ENCODE data around the gene GPX3. TPM values are rescaled to one million over a fixed set of nuclear protein-coding genes. Genes with fewer than 3 reads are reported as not detected.

Gene GPX3
- total and polyA plus RNA-seq, 10 of the 15 experiments (the other 5 are each of a cell fraction or from before 2014, with no cell fraction given), result 0.04 to 1.0 (median 0.15) TPM; not detected in 3

DNA sequence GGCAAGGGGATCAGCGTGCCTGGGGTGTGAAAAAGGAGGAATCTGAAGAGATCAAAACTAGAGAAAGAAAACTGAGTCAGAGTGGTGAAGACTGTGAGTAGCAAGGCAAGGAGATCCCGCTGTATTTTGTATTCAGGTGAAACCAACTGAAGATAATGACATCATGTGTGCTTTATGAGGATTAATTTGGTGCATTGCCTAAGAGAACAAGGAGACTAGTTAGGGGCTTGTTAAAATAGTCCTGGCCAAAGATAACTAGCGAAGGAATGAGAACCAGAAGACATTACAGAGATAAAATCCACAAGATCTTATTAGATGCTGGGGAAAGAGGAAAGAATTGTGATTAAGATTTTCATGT lies 16.9 kb upstream of the GPX3 start (continued):
- TF ChIP-seq, protein P1, sequence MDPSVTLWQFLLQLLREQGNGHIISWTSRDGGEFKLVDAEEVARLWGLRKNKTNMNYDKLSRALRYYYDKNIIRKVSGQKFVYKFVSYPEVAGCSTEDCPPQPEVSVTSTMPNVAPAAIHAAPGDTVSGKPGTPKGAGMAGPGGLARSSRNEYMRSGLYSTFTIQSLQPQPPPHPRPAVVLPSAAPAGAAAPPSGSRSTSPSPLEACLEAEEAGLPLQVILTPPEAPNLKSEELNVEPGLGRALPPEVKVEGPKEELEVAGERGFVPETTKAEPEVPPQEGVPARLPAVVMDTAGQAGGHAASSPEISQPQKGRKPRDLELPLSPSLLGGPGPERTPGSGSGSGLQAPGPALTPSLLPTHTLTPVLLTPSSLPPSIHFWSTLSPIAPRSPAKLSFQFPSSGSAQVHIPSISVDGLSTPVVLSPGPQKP (IDR thresholded peaks at IDR 0.05; ENCODE audit: low read depth, low read length), result no peak

DNA sequence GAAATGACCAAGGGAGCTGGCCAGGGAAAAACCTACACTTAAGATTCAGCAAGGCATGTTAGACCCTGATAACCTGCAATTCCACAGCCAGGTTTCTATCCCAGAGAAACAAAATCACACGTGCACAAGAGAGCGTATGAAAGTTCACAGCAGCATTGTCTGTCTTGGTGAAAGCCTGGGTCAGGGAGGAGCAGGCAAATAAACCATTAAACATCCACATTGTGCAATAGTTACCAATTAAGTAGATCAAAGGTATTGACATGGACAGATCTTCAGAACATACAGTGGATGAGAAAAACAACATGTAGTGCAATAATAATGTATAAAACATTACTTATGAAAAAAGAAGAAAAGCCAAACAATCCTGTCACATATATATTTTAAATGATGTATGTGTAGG lies 15.9 kb upstream of the GPX3 start:
- Histone ChIP-seq H3K27me3 (replicated peaks in 1 of 2; ENCODE audit: control insufficient read depth in 2 of 2, insufficient read depth in 2 of 2, low read length in 1 of 2) (no peaks in the 10 kb centered on the region), H3K4me2 (ENCODE audit: control insufficient read depth, insufficient read depth) (no peak overlapping the region), H3K36me3 (ENCODE audit: control insufficient read depth in 2 of 2, insufficient read depth in 2 of 2, low read length in 1 of 2) (no peaks in the 10 kb centered on the region), H3K79me2 (ENCODE audit: control insufficient read depth, insufficient read depth, low read length) (no peaks in the 10 kb centered on the region), H3K27ac (ENCODE audit: control insufficient read depth, insufficient read depth) (no peak overlapping the region), H3K4me3 (no peak overlapping the region), H3K9me3 (replicated peaks; ENCODE audit: control insufficient read depth, insufficient read depth, low read length) (no peaks in the 10 kb centered on the region), H4K20me1 (ENCODE audit: control insufficient read depth, insufficient read depth) (no peaks in the 10 kb centered on the region), H3K9ac (ENCODE audit: control insufficient read depth, insufficient read depth, low read length) (no peak overlapping the region), H2AFZ (ENCODE audit: control insufficient read depth, low read depth, low read length) (no peak overlapping the region), H3K4me1 (ENCODE audit: control insufficient read depth, insufficient read depth, low read length) (no peaks in the 10 kb centered on the region)
- ChIA-PET POLR2A (no interaction called here), RAD21 (ENCODE audit: unreplicated experiment) (interaction anchor here (0.5 to 1.0 kb wide), 2 partner anchors 110 to 463 kb away, joined by 3 read pairs; no protein-coding TSS in a partner anchor), CTCF (interaction anchor here (3.2 kb wide), 1 partner anchor 160 kb away, joined by 13 read pairs; no protein-coding TSS in a partner anchor), SMC1A (ENCODE audit: uncharacterized antibody, unreplicated experiment) (interaction anchor here (1.0 to 1.5 kb wide), 3 partner anchors 111 to 234 kb away, joined by 3 to 4 read pairs (median 4); no protein-coding TSS in a partner anchor)
- intact Hi-C loops (cut with micrococcal nuclease; ENCODE audit: unreplicated experiment), result loop anchor here (10.0 kb wide), 1 partner anchor 310 kb away; no protein-coding TSS in a partner anchor
- FAIRE-seq, result no peak
- no peak for ATAC-seq
- in situ Hi-C loops (cut with MboI), result no loop called here
- no TSS peak for BruUV-seq (replicated peaks)
- no peak for DNase-seq (ENCODE audit: low read depth, low spot score)
- 72% methylated on average over 2 of the region's 2 CpGs for WGBS (ENCODE audit: insufficient coverage, insufficient replicate concordance, low lambda C conversion rate, missing lambda C conversion rate)
- TF ChIP-seq FOXK2 (IDR thresholded peaks at IDR 0.05) (no peak), MEF2B (IDR thresholded peaks at IDR 0.05; ENCODE audit: partially characterized antibody, poor library complexity, severe bottlenecking) (no peak), ZZZ3 (IDR thresholded peaks at IDR 0.05; ENCODE audit: control insufficient read depth, insufficient read length, low read depth) (no peak), NFIC (IDR thresholded peaks at IDR 0.05; ENCODE audit: low read depth, low read length) (no peak), SUPT20H (IDR thresholded peaks at IDR 0.05; ENCODE audit: borderline replicate concordance, control insufficient read depth, low read depth, low read length) (no peak), MTA3 (IDR thresholded peaks at IDR 0.05; ENCODE audit: borderline replicate concordance, low read length) (no peak), NRF1 (conservative IDR thresholded peaks at IDR 0.05; ENCODE audit: low read depth, low read length) (no peak), CHD4 (IDR thresholded peaks at IDR 0.05) (no peak), ASH2L (IDR thresholded peaks at IDR 0.05; ENCODE audit: borderline replicate concordance, low read depth) (no peak), NFYA (IDR thresholded peaks at IDR 0.05; ENCODE audit: borderline replicate concordance, low read depth, low read length) (no peak), STAT3 (IDR thresholded peaks at IDR 0.05; ENCODE audit: low read depth, low read length) (no peak), POU2F2 (IDR thresholded peaks at IDR 0.05; ENCODE audit: borderline replicate concordance, low read depth, low read length) (no peak)
- TF ChIP-seq, protein P2, sequence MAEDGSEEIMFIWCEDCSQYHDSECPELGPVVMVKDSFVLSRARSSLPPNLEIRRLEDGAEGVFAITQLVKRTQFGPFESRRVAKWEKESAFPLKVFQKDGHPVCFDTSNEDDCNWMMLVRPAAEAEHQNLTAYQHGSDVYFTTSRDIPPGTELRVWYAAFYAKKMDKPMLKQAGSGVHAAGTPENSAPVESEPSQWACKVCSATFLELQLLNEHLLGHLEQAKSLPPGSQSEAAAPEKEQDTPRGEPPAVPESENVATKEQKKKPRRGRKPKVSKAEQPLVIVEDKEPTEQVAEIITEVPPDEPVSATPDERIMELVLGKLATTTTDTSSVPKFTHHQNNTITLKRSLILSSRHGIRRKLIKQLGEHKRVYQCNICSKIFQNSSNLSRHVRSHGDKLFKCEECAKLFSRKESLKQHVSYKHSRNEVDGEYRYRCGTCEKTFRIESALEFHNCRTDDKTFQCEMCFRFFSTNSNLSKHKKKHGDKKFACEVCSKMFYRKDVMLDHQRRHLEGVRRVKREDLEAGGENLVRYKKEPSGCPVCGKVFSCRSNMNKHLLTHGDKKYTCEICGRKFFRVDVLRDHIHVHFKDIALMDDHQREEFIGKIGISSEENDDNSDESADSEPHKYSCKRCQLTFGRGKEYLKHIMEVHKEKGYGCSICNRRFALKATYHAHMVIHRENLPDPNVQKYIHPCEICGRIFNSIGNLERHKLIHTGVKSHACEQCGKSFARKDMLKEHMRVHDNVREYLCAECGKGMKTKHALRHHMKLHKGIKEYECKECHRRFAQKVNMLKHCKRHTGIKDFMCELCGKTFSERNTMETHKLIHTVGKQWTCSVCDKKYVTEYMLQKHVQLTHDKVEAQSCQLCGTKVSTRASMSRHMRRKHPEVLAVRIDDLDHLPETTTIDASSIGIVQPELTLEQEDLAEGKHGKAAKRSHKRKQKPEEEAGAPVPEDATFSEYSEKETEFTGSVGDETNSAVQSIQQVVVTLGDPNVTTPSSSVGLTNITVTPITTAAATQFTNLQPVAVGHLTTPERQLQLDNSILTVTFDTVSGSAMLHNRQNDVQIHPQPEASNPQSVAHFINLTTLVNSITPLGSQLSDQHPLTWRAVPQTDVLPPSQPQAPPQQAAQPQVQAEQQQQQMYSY (CRISPR knock-in tag; IDR thresholded peaks at IDR 0.05), result no peak
- TF ChIP-seq, protein P3, sequence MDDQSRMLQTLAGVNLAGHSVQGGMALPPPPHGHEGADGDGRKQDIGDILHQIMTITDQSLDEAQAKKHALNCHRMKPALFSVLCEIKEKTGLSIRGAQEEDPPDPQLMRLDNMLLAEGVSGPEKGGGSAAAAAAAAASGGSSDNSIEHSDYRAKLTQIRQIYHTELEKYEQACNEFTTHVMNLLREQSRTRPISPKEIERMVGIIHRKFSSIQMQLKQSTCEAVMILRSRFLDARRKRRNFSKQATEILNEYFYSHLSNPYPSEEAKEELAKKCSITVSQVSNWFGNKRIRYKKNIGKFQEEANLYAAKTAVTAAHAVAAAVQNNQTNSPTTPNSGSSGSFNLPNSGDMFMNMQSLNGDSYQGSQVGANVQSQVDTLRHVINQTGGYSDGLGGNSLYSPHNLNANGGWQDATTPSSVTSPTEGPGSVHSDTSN (IDR thresholded peaks at IDR 0.05; ENCODE audit: insufficient replicate concordance, low read depth, low read length), result no peak
- TF ChIP-seq, protein P4, sequence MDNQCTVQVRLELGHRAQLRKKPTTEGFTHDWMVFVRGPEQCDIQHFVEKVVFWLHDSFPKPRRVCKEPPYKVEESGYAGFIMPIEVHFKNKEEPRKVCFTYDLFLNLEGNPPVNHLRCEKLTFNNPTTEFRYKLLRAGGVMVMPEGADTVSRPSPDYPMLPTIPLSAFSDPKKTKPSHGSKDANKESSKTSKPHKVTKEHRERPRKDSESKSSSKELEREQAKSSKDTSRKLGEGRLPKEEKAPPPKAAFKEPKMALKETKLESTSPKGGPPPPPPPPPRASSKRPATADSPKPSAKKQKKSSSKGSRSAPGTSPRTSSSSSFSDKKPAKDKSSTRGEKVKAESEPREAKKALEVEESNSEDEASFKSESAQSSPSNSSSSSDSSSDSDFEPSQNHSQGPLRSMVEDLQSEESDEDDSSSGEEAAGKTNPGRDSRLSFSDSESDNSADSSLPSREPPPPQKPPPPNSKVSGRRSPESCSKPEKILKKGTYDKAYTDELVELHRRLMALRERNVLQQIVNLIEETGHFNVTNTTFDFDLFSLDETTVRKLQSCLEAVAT (IDR thresholded peaks at IDR 0.05), result no peak
